Gastrocnemius medialis (tissue), 4 donors: ENCODE results near the gene DEFB124.
"Not testable (repeated sequence)": the region's sequence is repeated elsewhere in the genome, so short reads cannot be mapped to it uniquely, and the experiment has no call there.

Experiments used
- POLR2A ChIP-seq, 2 donors: fragments of 450-650 bp; IDR thresholded peaks; one replicate each; pipeline ENCODE4 v1.6.1; 2017; ENCODE audit warnings: antibody characterized with exemption in 2 of 2, mild to moderate bottlenecking in 2 of 2, moderate library complexity in 2 of 2
- TF ChIP-seq, protein P1 (sequence below), 5 experiments: fragments of 450-650 bp in 3 of 5; fragments of 200-600 bp in 2 of 5; sonication (generic) in 2 of 5; IDR thresholded peaks in 4 of 5; conservative IDR thresholded peaks in 1 of 5; 1 replicate in 4 of 5; 2 replicates in 1 of 5; pipeline ENCODE4 v1.5.1; 2016 to 2019; ENCODE audit warnings: antibody characterized with exemption in 5 of 5, mild to moderate bottlenecking in 3 of 5, moderate library complexity in 3 of 5

DNA sequence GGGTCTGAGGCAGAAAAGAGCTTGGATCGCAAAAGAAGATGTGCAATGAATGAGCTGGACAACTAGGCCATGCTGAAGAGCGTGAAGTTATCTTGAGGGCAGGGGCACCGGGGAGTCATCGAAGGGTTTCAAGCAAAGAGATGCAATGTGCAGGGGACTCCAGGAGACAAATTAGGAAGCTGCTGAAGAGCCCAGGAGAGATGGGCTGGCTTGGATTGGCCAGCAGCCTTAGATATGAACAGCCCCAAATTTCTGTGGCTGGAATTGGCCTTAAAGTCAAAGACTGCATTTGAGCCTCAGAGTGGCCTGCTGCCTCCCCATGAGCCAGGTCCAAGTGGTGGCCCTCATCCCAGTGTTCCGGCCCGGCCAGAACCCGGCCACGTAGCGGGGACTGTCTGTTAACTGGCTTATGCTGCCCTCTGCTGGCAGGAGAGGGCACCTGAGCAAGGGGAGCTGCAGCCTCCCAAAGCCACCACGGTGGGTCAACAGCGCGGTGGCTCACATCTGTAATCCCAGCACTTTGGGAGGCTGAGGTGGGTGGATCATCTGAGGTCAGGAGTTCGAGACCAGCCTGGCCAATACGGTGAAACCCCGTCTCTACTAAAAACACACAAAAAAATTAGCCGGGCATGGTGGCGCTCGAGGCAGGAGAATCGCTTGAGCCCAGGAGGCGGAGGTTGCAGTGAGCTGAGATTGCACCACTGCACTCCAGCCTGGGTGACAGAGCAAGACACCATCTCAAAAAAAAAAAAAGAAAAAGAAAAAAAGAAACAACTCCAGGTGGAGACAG is 28.2 kb upstream of the DEFB124 start:
- TF ChIP-seq, protein P1, sequence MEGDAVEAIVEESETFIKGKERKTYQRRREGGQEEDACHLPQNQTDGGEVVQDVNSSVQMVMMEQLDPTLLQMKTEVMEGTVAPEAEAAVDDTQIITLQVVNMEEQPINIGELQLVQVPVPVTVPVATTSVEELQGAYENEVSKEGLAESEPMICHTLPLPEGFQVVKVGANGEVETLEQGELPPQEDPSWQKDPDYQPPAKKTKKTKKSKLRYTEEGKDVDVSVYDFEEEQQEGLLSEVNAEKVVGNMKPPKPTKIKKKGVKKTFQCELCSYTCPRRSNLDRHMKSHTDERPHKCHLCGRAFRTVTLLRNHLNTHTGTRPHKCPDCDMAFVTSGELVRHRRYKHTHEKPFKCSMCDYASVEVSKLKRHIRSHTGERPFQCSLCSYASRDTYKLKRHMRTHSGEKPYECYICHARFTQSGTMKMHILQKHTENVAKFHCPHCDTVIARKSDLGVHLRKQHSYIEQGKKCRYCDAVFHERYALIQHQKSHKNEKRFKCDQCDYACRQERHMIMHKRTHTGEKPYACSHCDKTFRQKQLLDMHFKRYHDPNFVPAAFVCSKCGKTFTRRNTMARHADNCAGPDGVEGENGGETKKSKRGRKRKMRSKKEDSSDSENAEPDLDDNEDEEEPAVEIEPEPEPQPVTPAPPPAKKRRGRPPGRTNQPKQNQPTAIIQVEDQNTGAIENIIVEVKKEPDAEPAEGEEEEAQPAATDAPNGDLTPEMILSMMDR (IDR thresholded peaks at IDR 0.05 in 4 of 5, conservative IDR thresholded peaks at IDR 0.05 in 1 of 5): peak; percentile 81 to 93 (median 85)
- TF ChIP-seq POLR2A (IDR thresholded peaks at IDR 0.05): not testable (repeated sequence)
